ENCODE results near the gene PPFIBP1. TPM values are rescaled to one million over a fixed set of nuclear protein-coding genes. Genes with fewer than 3 reads are reported as not detected.

PPFIBP1 gene
- total and polyA plus RNA-seq, 2 of the 8 experiments (the other 6 are each of a cell fraction or from before 2014, with no cell fraction given): 7.7 to 31.3 TPM

DNA sequence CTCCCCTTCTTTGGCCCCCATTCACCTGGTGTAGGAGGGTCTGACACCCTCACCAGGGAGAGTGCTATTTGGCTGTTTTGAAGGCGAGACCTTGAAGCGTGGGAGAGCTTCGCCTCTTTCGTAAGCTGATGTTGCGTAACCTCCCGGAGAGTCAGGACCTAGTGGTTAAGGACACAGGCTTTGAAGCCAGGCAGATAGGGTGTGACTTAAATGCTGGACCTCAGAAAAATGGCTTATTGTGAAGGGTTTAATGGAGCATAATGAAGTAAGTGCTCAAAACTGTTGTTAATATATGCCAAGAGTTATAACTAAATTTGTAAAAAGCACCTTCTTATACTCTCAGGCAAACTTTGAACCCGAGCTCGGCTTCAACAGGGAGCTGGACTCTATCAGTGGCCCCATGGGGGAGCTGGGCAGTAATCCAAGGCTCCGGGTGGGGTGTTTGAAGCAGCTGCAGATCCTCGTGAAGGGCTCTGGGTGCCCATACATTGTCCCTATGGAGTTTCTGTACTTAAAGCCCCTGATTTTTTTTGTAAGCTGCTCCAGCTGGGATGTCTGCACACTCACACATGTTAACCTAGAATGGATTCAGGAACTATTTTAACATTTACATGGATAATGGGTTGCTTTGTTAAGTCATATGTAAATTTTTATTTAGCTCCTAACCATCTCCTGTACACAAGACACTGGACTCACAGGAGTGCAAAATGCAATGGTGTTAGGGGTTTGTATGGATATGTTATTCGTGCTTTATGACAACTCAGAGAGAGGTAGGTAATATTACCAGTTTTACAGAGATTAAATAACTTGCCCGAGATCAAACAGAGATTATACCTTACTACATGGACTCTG lies 26.0 kb downstream of the PPFIBP1 start:
- Histone ChIP-seq H3K79me1 (ENCODE audit: low read depth, low read length) (peaks cover 2% of the 10 kb centered on the region), H2BK15ac (ENCODE audit: low read length) (no peak overlapping the region), H3K4me3 (ENCODE audit: extremely low read depth in 1 of 4, insufficient read depth in 2 of 4, low read depth in 3 of 4, low read length in 4 of 4) (no peak overlapping the region), H3K14ac (ENCODE audit: insufficient read length) (no peak overlapping the region), H3K27me3 (replicated peaks in 1 of 4; ENCODE audit: control insufficient read depth in 3 of 4, extremely low read depth in 1 of 4, insufficient read depth in 3 of 4, low read length in 3 of 4) (no peaks in the 10 kb centered on the region), H3K4ac (replicated peaks; ENCODE audit: insufficient read length, low read depth, low read length) (no peak overlapping the region), H3K36me3 (ENCODE audit: control insufficient read depth in 2 of 4, insufficient read depth in 4 of 4, low read length in 3 of 4) (no peaks in the 10 kb centered on the region), H4K5ac (ENCODE audit: insufficient read length, low read depth, low read length) (no peak overlapping the region), H3K23me2 (ENCODE audit: low read depth, low read length) (no peaks in the 10 kb centered on the region), H3K27ac (ENCODE audit: low read depth, low read length) (no peak overlapping the region), H3K4me2 (ENCODE audit: insufficient read depth in 1 of 2, low read depth in 2 of 2, low read length in 2 of 2) (no peak overlapping the region; a peak in 1 of 4 replicates), H2BK12ac (ENCODE audit: low read depth, low read length) (no peak overlapping the region), H3K23ac (ENCODE audit: insufficient read length) (no peak overlapping the region), H3K4me1 (replicated peaks in 1 of 4; ENCODE audit: control insufficient read depth in 3 of 4, insufficient read depth in 4 of 4, low read length in 3 of 4) (peaks cover 0 to 7% (median 3%) of the 10 kb centered on the region in 4 experiments; a peak in 2 of 7 replicates), H3K79me2 (ENCODE audit: control insufficient read depth in 1 of 2, insufficient read depth in 2 of 2, low read length in 2 of 2) (peaks cover 0 to 4% of the 10 kb centered on the region in 2 experiments; a peak in 1 of 4 replicates), H2BK120ac (replicated peaks; ENCODE audit: low read depth, low read length) (no peak overlapping the region), H2BK20ac (ENCODE audit: low read length) (no peak overlapping the region), H3K9ac (replicated peaks in 1 of 4; ENCODE audit: extremely low read depth in 1 of 4, low read depth in 3 of 4, low read length in 3 of 4) (no peak overlapping the region), H4K91ac (replicated peaks; ENCODE audit: insufficient read length, low read length) (no peak overlapping the region), H2BK5ac (ENCODE audit: low read depth, low read length) (no peak overlapping the region), H4K20me1 (replicated peaks in 1 of 2; ENCODE audit: control insufficient read depth in 1 of 2, insufficient read depth in 2 of 2, low read length in 2 of 2) (peaks cover 0 to 6% of the 10 kb centered on the region in 2 experiments), H3K18ac (ENCODE audit: extremely low read depth, low read length) (no peak overlapping the region), H2AK5ac (ENCODE audit: low read depth, low read length) (no peak overlapping the region), H3K56ac (replicated peaks; ENCODE audit: insufficient read length, low read depth, low read length) (no peak overlapping the region), H2AFZ (ENCODE audit: low read length) (no peak overlapping the region), H3K9me3 (ENCODE audit: insufficient read depth in 2 of 2, low read depth in 1 of 2, low read length in 1 of 2) (no peaks in the 10 kb centered on the region), H4K8ac (ENCODE audit: extremely low read depth, insufficient read depth, low read length) (0 out of 2 replicates have a peak overlapping the region, but pooled peaks have one; percentile 47)
- FAIRE-seq: no peak
- WGBS, 2 experiments (ENCODE audit: extremely low coverage in 1 of 2, insufficient coverage in 1 of 2, insufficient read length in 1 of 2, insufficient replicate concordance in 2 of 2, low coverage in 1 of 2, low lambda C conversion rate in 2 of 2, missing lambda C conversion rate in 1 of 2): 72% methylated on average over 12 of the region's 12 CpGs; no CpG with 5 or more reads in 1 of the 2 experiments
- CTCF ChIA-PET (ENCODE audit: partially characterized antibody): interaction anchor here (0.8 to 1.0 kb wide), 3 partner anchors 9 to 219 kb away, joined by 3 to 4 read pairs (median 4); no protein-coding TSS in a partner anchor
- POLR2A ChIA-PET (ENCODE audit: partially characterized antibody): interaction anchor here (1.2 kb wide), 1 partner anchor 230 kb away, joined by 3 read pairs; no protein-coding TSS in a partner anchor
- peak; percentile 99 for TF ChIP-seq CEBPB (IDR thresholded peaks at IDR 0.05; ENCODE audit: low read depth, low read length)
- TF ChIP-seq, protein P1, sequence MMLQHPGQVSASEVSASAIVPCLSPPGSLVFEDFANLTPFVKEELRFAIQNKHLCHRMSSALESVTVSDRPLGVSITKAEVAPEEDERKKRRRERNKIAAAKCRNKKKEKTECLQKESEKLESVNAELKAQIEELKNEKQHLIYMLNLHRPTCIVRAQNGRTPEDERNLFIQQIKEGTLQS (IDR thresholded peaks at IDR 0.05; ENCODE audit: insufficient read depth, low read depth, low read length): no peak
- DNase-seq (ENCODE audit: low read depth in 1 of 2, low spot score in 2 of 2): no peak

All from H1 (cell line).